ENCODE results near the gene GUCY2C.
A peak's percentile ranks its signal among the peaks of the same experiment; 100 is the strongest.

GUCY2C gene

DNA sequence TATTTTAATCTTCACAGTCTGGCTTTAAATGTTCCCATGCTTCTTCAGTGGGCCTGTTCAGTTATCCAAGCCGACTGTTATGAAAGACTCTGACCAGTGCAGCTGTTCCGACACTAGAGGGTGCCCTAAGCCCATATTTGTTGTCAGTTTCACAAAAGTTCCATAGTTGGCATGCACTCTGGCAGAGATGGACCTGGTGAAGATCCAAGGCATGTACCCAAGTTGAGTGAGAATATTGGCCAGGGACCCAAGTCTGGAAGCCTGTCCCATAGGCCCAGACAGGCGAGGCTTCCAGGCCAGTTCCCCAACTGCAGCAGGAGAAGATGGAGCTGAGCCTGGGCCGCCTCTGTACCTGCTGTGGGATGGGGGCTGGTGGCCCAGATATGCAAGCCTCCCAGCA, 27.4 kb upstream of the GUCY2C start:
- no peak overlapping the region for H3K4me3 ChIP-seq (replicated peaks; ENCODE audit: low read depth, low read length)
- DNase-seq (ENCODE audit: extremely low read depth, low read depth): peak; percentile 22
- TF ChIP-seq, protein P1, sequence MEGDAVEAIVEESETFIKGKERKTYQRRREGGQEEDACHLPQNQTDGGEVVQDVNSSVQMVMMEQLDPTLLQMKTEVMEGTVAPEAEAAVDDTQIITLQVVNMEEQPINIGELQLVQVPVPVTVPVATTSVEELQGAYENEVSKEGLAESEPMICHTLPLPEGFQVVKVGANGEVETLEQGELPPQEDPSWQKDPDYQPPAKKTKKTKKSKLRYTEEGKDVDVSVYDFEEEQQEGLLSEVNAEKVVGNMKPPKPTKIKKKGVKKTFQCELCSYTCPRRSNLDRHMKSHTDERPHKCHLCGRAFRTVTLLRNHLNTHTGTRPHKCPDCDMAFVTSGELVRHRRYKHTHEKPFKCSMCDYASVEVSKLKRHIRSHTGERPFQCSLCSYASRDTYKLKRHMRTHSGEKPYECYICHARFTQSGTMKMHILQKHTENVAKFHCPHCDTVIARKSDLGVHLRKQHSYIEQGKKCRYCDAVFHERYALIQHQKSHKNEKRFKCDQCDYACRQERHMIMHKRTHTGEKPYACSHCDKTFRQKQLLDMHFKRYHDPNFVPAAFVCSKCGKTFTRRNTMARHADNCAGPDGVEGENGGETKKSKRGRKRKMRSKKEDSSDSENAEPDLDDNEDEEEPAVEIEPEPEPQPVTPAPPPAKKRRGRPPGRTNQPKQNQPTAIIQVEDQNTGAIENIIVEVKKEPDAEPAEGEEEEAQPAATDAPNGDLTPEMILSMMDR (IDR thresholded peaks at IDR 0.05; ENCODE audit: low read depth, low read length, missing control alignments): peak; percentile 72

DNA sequence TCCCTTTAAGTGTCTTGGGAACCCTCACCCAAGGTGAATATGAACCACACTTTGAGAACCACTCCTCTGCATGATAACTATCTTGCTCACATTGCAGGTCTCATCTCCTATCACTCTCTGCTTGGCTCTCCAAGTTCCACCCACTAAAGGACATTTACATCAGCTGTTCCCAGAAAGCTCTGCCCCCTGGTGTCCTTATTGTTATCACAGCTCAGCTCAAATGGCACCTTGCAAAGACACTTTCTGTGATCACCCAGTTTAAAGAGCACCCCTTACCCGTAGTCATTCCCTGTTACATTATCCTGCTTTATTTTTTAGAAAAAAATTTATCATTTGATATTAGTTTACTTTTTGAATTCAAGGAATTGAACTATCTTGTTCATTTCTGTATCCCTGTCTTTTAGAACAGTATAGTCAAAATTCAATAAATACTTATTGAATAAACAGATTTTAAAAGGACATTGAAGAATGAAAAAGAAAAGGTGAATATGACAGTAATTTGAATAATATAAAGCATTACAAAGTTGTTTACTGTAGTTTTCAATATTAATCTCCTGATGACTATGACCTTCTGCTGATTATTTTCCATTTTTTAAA, 20.5 kb upstream of the GUCY2C start:
- H3K4me3 ChIP-seq (replicated peaks; ENCODE audit: low read depth, low read length): no peak overlapping the region
- TF ChIP-seq, protein P1 (IDR thresholded peaks at IDR 0.05; ENCODE audit: low read depth, low read length, missing control alignments): peak; percentile 57
- DNase-seq (ENCODE audit: extremely low read depth, low read depth): peak; percentile 15

DNA sequence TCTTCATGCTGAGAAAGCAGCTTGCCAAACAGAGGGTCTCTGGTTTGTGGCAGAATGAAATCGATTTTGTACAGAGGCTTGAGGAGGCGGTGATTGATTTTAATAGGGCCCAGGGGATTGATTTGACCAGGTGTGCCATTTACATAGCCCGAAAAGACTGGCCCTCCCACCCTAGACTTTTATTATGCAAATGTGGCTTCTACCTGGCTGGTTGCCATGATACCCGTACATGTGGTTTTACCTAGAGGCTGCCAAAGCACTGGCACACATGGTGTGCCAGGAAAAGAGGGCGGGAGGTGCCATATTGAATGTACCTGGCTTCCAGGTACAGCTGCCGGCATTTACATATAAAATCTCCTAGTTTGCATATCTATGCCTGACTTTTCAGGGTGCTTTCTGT, 18.0 kb upstream of the GUCY2C start:
- TF ChIP-seq, protein P1 (IDR thresholded peaks at IDR 0.05; ENCODE audit: low read depth, low read length, missing control alignments): no peak
- DNase-seq (ENCODE audit: extremely low read depth, low read depth): no peak

GRCh38 chr12:14710632-14711320, 14.4 kb upstream of the GUCY2C start:
- no peak overlapping the region for H3K4me3 ChIP-seq (replicated peaks; ENCODE audit: low read depth, low read length)
- DNase-seq (ENCODE audit: extremely low read depth, low read depth): no peak
- TF ChIP-seq, protein P1 (IDR thresholded peaks at IDR 0.05; ENCODE audit: low read depth, low read length, missing control alignments): no peak

More for the DNA sequence above, 18.0 kb upstream of the GUCY2C start:
- no peak overlapping the region for H3K4me3 ChIP-seq (replicated peaks; ENCODE audit: low read depth, low read length)

GRCh38 chr12:14701809-14702568, 5.6 kb upstream of the GUCY2C start:
- TF ChIP-seq, protein P1 (IDR thresholded peaks at IDR 0.05; ENCODE audit: low read depth, low read length, missing control alignments): no peak
- no peak for DNase-seq (ENCODE audit: extremely low read depth, low read depth)
- no peak overlapping the region for H3K4me3 ChIP-seq (replicated peaks; ENCODE audit: low read depth, low read length)

DNA sequence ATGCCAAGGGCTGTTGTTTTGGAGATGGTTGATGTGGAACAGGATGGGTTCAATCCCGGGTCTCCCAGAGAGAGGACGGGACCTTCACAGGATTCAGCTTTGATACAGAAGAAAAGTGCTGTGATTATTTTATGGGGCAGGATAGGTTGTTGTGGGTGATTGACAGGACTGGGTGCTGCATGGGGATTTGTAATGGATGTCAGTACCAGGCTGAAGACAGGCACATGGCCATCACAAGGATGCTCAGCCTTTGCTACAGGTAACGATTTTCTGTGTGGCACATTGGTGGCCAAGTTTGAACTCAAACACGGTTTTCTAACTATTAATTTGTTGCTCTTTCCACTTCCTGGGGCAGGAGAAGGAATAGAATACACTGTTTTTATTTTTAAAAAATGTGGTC, 4.5 kb upstream of the GUCY2C start:
- TF ChIP-seq, protein P1 (IDR thresholded peaks at IDR 0.05; ENCODE audit: low read depth, low read length, missing control alignments): no peak
- no peak for DNase-seq (ENCODE audit: extremely low read depth, low read depth)
- no peak overlapping the region for H3K4me3 ChIP-seq (replicated peaks; ENCODE audit: low read depth, low read length)
